ENCODE data around the gene MAST4.

- TF ChIP-seq ZNF350 (tag by site-specific recombination; IDR thresholded peaks at IDR 0.05) = no peak
- no peak for TF ChIP-seq REPIN1 (tag by site-specific recombination; IDR thresholded peaks at IDR 0.05; ENCODE audit: low read depth)
- no peak for TF ChIP-seq RBAK (tag by site-specific recombination; IDR thresholded peaks at IDR 0.05)
- TF ChIP-seq ZNF48 (tag by site-specific recombination; IDR thresholded peaks at IDR 0.05) = no peak
These were observed 75.1 kb downstream of the MAST4 start for GRCh38 chr5:66671305-66671704.
